MCF 10A (cell line): Measurements from ENCODE around the gene PPP1R14D. TPM values are rescaled to one million over a fixed set of nuclear protein-coding genes. Genes with fewer than 3 reads are reported as not detected.

Experiments
- BruUV-seq: library from RNA; stranded (reverse); fragments of 400-500 nt; replicated peaks from 2 replicates; lab custom pipeline; 2021; lab: Mats Ljungman, UMichigan
- CTCF ChIA-PET: fragments of 300-600 bp; sonication (Branson Sonifier 250); formaldehyde crosslinking; extraction: SDS; loops from one replicate; lab custom pipeline; 2021; ENCODE audit warnings: antibody characterized with exemption, inconsistent platforms; lab: Yijun Ruan, JAX
- POLR2A ChIA-PET: fragments of 300-600, 350-650 bp; sonication (Branson Sonifier 250); formaldehyde crosslinking; extraction: SDS; loops from one replicate; lab custom pipeline; 2020; ENCODE audit warnings: antibody characterized with exemption, inconsistent platforms; lab: Yijun Ruan, JAX
- DNase-seq: peaks from one replicate; pipeline ENCODE4 v3.0.0-alpha.2; 2018; ENCODE audit not compliant: unreplicated experiment
- H3K27ac Mint-ChIP-seq: one replicate; pipeline ENCODE4 v1.8.0; 2022; ENCODE audit warnings: mild to moderate bottlenecking, low read depth, mixed read lengths; ENCODE audit not compliant: unreplicated experiment
- H3K27me3 Mint-ChIP-seq: one replicate; pipeline ENCODE4 v1.8.0; 2022; ENCODE audit warnings: mixed read lengths; ENCODE audit not compliant: insufficient read depth, unreplicated experiment
- H3K36me3 Mint-ChIP-seq: one replicate; pipeline ENCODE4 v1.8.0; 2022; ENCODE audit warnings: mild to moderate bottlenecking, moderate library complexity, mixed read lengths; ENCODE audit not compliant: insufficient read depth, unreplicated experiment
- H3K4me1 Mint-ChIP-seq: one replicate; pipeline ENCODE4 v1.8.0; 2022; ENCODE audit warnings: mixed read lengths; ENCODE audit not compliant: insufficient read depth, unreplicated experiment
- H3K4me3 Mint-ChIP-seq: one replicate; pipeline ENCODE4 v1.8.0; 2022; ENCODE audit warnings: mild to moderate bottlenecking, moderate library complexity, mixed read lengths; ENCODE audit not compliant: unreplicated experiment
- H3K9me3 Mint-ChIP-seq: one replicate; pipeline ENCODE4 v1.8.0; 2022; ENCODE audit warnings: mixed read lengths; ENCODE audit not compliant: unreplicated experiment
- CTCF ChIP-seq: fragments of 200-600 bp; IDR thresholded peaks from one replicate; pipeline ENCODE4 v1.8.0; 2022; ENCODE audit warnings: antibody characterized with exemption, mild to moderate bottlenecking; ENCODE audit not compliant: unreplicated experiment
- intact Hi-C: fragments of 100-400 bp; cut with micrococcal nuclease; formaldehyde crosslinking; loops from 2 replicates; pipeline ENCODE4 v1.14.1; 2022
- total RNA-seq: library from RNA; stranded (reverse); gene quantifications from 2 replicates; pipeline ENCODE4 v1.2.3, GENCODE V29; 2022

Gene PPP1R14D
- total RNA-seq, 1 experiment from 2014 or later = not detected

GRCh38 chr15:40852529-40852928 lies 24.0 kb upstream of the PPP1R14D start:
- Mint-ChIP-seq H3K36me3 (peaks cover 62% of the 10 kb centered on the region), H3K4me1 (peaks cover 5% of the 10 kb centered on the region), H3K27me3 (no peaks in the 10 kb centered on the region), H3K27ac (no peak overlapping the region), H3K4me3 (no peak overlapping the region), H3K9me3 (no peaks in the 10 kb centered on the region)
- ChIA-PET CTCF (interaction anchor here (0.6 to 1.4 kb wide), 2 partner anchors 21 to 40 kb away, joined by 3 to 4 read pairs; no protein-coding TSS in a partner anchor), POLR2A (no interaction called here)
- BruUV-seq = no TSS peak
- no peak for TF ChIP-seq CTCF
- DNase-seq = no peak
- intact Hi-C loops = no loop called here

GRCh38 chr15:40850576-40851112 lies 22.1 kb upstream of the PPP1R14D start:
- no peaks in the 10 kb centered on the region for H3K27me3 Mint-ChIP-seq
- H3K27ac Mint-ChIP-seq = no peak overlapping the region
- POLR2A ChIA-PET = interaction anchor here (0.5 kb wide), 1 partner anchor 44 kb away, joined by 3 read pairs; the partner anchor contains the start of gene VPS18
- BruUV-seq = no TSS peak
- intact Hi-C loops = no loop called here
- no peak for DNase-seq
- CTCF ChIA-PET = interaction anchor here (0.5 to 9.3 kb wide), 9 partner anchors 8 to 252 kb away, joined by 3 to 130 read pairs (median 3); no protein-coding TSS in a partner anchor
- no peak overlapping the region for H3K4me3 Mint-ChIP-seq
- peaks cover 65% of the 10 kb centered on the region for H3K36me3 Mint-ChIP-seq
- H3K9me3 Mint-ChIP-seq = no peaks in the 10 kb centered on the region
- no peak for TF ChIP-seq CTCF
- H3K4me1 Mint-ChIP-seq = peaks cover 22% of the 10 kb centered on the region

GRCh38 chr15:40847223-40847961 lies 18.9 kb upstream of the PPP1R14D start:
- Mint-ChIP-seq H3K27ac (peak overlapping the region; percentile 46), H3K36me3 (peaks cover 43% of the 10 kb centered on the region), H3K9me3 (no peaks in the 10 kb centered on the region), H3K4me1 (peaks cover 29% of the 10 kb centered on the region), H3K27me3 (no peaks in the 10 kb centered on the region), H3K4me3 (peak overlapping the region; percentile 96)
- intact Hi-C loops = loop anchor here (2.0 kb wide), 1 partner anchor 55 kb away; no protein-coding TSS in a partner anchor
- ChIA-PET POLR2A (interaction anchor here (0.5 to 5.5 kb wide), 13 partner anchors 9 to 799 kb away, joined by 3 to 58 read pairs (median 5); partner anchors contain the start of genes C15orf62, CHP1, DNAJC17 and PPP1R14D), CTCF (interaction anchor here (0.7 to 9.3 kb wide), 8 partner anchors 11 to 101 kb away, joined by 3 to 130 read pairs (median 5); partner anchors contain the start of genes C15orf62, RHOV and VPS18)
- no TSS peak for BruUV-seq
- TF ChIP-seq CTCF = no peak
- DNase-seq = peak; percentile 69

- no peak for TF ChIP-seq CTCF
- peak overlapping the region; percentile 96 for H3K4me3 Mint-ChIP-seq
- POLR2A ChIA-PET = interaction anchor here (0.6 to 5.5 kb wide), 14 partner anchors 10 to 404 kb away, joined by 3 to 58 read pairs (median 8); partner anchors contain the start of genes C15orf62, CHP1, DNAJC17 and PPP1R14D
- peaks cover 29% of the 10 kb centered on the region for H3K4me1 Mint-ChIP-seq
- H3K36me3 Mint-ChIP-seq = peaks cover 38% of the 10 kb centered on the region
- H3K9me3 Mint-ChIP-seq = no peaks in the 10 kb centered on the region
- no peak for DNase-seq
- intact Hi-C loops = loop anchor here (2.0 kb wide), 1 partner anchor 54 kb away; no protein-coding TSS in a partner anchor
- peak overlapping the region; percentile 46 for H3K27ac Mint-ChIP-seq
- CTCF ChIA-PET = interaction anchor here (0.6 to 9.3 kb wide), 9 partner anchors 12 to 101 kb away, joined by 3 to 130 read pairs (median 5); partner anchors contain the start of genes C15orf62, RHOV and VPS18
- no peaks in the 10 kb centered on the region for H3K27me3 Mint-ChIP-seq
- no TSS peak for BruUV-seq
Measured at GRCh38 chr15:40846841-40847222, 18.3 kb upstream of the PPP1R14D start.
